GM12892 (cell line): Measurements from ENCODE around the gene ANAPC2.

Source experiments
- POLR2A ChIP-seq: IDR thresholded peaks from 2 replicates; pipeline ENCODE4 v1.6.1; 2011; ENCODE audit warnings: low read depth, low read length, control low read depth
- POLR2AphosphoS5 ChIP-seq: IDR thresholded peaks from 2 replicates; pipeline ENCODE4 v1.6.1; 2011; ENCODE audit warnings: low read depth, low read length, control low read depth
- TAF1 ChIP-seq: IDR thresholded peaks from 2 replicates; pipeline ENCODE4 v1.6.1; 2011; ENCODE audit warnings: low read depth, mild to moderate bottlenecking, control low read depth, low read length, borderline replicate concordance

- TF ChIP-seq POLR2AphosphoS5: no peak
- no peak for TF ChIP-seq TAF1
- no peak for TF ChIP-seq POLR2A
These were observed 30.5 kb upstream of the ANAPC2 start for GRCh38 chr9:137218754-137219271.
